NB4 (cell line): ENCODE data around the gene DZIP1.

Experiments
- CTCF ChIP-seq: IDR thresholded peaks from one replicate; pipeline ENCODE4 v1.5.1; 2012; ENCODE audit warnings: low read depth, low read length
- MAX ChIP-seq: IDR thresholded peaks from 2 replicates; pipeline ENCODE4 v1.6.1; 2011; ENCODE audit warnings: low read depth, low read length
- POLR2A ChIP-seq: IDR thresholded peaks from 2 replicates; pipeline ENCODE4 v1.6.1; 2011; ENCODE audit warnings: mild to moderate bottlenecking; ENCODE audit not compliant: insufficient read length; ENCODE audit errors: extremely low read depth

GRCh38 chr13:95560387-95560786 is 84.1 kb downstream of the DZIP1 start:
- no peak for TF ChIP-seq CTCF
- no peak for TF ChIP-seq POLR2A
- no peak for TF ChIP-seq MAX
